PFSK-1 (cell line): ENCODE data around the gene SESN3.

Experiments
- POLR2AphosphoS5 ChIP-seq: IDR thresholded peaks from 2 replicates; pipeline ENCODE4 v1.6.1; 2012; ENCODE audit warnings: low read depth, mild to moderate bottlenecking, control low read depth, low read length, moderate library complexity
- SIN3A ChIP-seq: IDR thresholded peaks from 2 replicates; pipeline ENCODE4 v1.6.1; 2012; ENCODE audit warnings: mild to moderate bottlenecking, low read length, moderate library complexity, borderline replicate concordance; ENCODE audit not compliant: insufficient read depth
- TAF1 ChIP-seq: IDR thresholded peaks from 2 replicates; pipeline ENCODE4 v1.6.1; 2012; ENCODE audit warnings: low read length, control low read depth, borderline replicate concordance; ENCODE audit not compliant: insufficient read depth
- TF ChIP-seq, protein P1 (sequence below), 2 experiments: IDR thresholded peaks; 2 replicates each; pipeline versions ENCODE4 v1.6.1 to v1.8.0; 2011 to 2012; ENCODE audit warnings: low read depth in 2 of 2, low read length in 2 of 2, control low read depth in 1 of 2, inconsistent platforms in 1 of 2, mild to moderate bottlenecking in 1 of 2, moderate library complexity in 1 of 2; ENCODE audit not compliant: insufficient read depth in 1 of 2

DNA sequence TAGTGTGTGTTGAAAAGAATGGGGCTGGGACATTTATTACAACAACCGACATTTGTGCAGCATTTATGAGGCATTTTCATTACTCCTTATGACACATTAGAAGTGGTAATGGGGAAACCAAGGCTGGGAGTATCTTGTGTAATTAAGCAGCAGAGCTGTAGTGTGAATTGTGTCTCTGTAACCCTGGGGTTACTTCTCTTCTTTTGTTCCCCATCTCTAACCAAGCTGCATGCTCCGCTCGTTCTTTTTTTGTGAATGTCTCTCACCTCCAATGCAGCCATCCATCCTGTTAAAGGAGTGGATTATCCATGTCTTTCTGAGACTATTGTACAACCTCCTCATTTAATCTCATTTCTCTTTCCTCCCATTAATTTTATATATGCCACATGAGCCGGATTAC lies 75.6 kb downstream of the SESN3 start:
- no peak for TF ChIP-seq POLR2AphosphoS5
- TF ChIP-seq, protein P1, sequence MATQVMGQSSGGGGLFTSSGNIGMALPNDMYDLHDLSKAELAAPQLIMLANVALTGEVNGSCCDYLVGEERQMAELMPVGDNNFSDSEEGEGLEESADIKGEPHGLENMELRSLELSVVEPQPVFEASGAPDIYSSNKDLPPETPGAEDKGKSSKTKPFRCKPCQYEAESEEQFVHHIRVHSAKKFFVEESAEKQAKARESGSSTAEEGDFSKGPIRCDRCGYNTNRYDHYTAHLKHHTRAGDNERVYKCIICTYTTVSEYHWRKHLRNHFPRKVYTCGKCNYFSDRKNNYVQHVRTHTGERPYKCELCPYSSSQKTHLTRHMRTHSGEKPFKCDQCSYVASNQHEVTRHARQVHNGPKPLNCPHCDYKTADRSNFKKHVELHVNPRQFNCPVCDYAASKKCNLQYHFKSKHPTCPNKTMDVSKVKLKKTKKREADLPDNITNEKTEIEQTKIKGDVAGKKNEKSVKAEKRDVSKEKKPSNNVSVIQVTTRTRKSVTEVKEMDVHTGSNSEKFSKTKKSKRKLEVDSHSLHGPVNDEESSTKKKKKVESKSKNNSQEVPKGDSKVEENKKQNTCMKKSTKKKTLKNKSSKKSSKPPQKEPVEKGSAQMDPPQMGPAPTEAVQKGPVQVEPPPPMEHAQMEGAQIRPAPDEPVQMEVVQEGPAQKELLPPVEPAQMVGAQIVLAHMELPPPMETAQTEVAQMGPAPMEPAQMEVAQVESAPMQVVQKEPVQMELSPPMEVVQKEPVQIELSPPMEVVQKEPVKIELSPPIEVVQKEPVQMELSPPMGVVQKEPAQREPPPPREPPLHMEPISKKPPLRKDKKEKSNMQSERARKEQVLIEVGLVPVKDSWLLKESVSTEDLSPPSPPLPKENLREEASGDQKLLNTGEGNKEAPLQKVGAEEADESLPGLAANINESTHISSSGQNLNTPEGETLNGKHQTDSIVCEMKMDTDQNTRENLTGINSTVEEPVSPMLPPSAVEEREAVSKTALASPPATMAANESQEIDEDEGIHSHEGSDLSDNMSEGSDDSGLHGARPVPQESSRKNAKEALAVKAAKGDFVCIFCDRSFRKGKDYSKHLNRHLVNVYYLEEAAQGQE (IDR thresholded peaks at IDR 0.05; ENCODE audit: insufficient read depth in 1 of 2, low read depth in 2 of 2, low read length in 2 of 2): no peak
- TF ChIP-seq TAF1: no peak
- TF ChIP-seq SIN3A: no peak
